ENCODE results near the gene USP36. TPM values are rescaled to one million over a fixed set of nuclear protein-coding genes. Genes with fewer than 3 reads are reported as not detected.

USP36 gene
- total RNA-seq, 4 donors from 2014 or later: 28.5 to 96.5 (median 63.5) TPM

- intact Hi-C loops (cut with DNase I; ENCODE audit: low total_unique reads): loop anchor here (5.0 kb wide), 1 partner anchor 299 kb away; no protein-coding TSS in a partner anchor
Measured at GRCh38 chr17:78795861-78796516, 44.6 kb downstream of the USP36 start.

GRCh38 chr17:78794864-78795640 is 45.6 kb downstream of the USP36 start:
- H3K4me3 ChIP-seq: no peak overlapping the region
- TF ChIP-seq, protein P1, sequence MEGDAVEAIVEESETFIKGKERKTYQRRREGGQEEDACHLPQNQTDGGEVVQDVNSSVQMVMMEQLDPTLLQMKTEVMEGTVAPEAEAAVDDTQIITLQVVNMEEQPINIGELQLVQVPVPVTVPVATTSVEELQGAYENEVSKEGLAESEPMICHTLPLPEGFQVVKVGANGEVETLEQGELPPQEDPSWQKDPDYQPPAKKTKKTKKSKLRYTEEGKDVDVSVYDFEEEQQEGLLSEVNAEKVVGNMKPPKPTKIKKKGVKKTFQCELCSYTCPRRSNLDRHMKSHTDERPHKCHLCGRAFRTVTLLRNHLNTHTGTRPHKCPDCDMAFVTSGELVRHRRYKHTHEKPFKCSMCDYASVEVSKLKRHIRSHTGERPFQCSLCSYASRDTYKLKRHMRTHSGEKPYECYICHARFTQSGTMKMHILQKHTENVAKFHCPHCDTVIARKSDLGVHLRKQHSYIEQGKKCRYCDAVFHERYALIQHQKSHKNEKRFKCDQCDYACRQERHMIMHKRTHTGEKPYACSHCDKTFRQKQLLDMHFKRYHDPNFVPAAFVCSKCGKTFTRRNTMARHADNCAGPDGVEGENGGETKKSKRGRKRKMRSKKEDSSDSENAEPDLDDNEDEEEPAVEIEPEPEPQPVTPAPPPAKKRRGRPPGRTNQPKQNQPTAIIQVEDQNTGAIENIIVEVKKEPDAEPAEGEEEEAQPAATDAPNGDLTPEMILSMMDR (IDR thresholded peaks at IDR 0.05): no peak
- TF ChIP-seq POLR2AphosphoS5 (IDR thresholded peaks at IDR 0.05) (no peak), EP300 (IDR thresholded peaks at IDR 0.05; ENCODE audit: low read depth) (no peak), POLR2A (IDR thresholded peaks at IDR 0.05) (no peak)
- peaks cover 0 to 16% (median 5%) of the 10 kb centered on the region in 4 donors for H3K4me1 ChIP-seq

More at GRCh38 chr17:78795861-78796516, 44.6 kb downstream of the USP36 start:
- 85 to 87% methylated on average over 7 to 14 of the region's 14 CpGs for WGBS, 2 donors (ENCODE audit: low coverage in 1 of 2)
- Histone ChIP-seq H3K4me3 (no peak overlapping the region), H3K36me3 (peaks cover 0 to 32% (median 8%) of the 10 kb centered on the region in 4 donors), H3K27me3 (no peaks in the 10 kb centered on the region), H3K4me1 (peaks cover 0 to 8% (median 0%) of the 10 kb centered on the region in 4 donors), H3K9me3 (no peaks in the 10 kb centered on the region), H3K27ac (no peak overlapping the region)
- TF ChIP-seq POLR2AphosphoS5 (IDR thresholded peaks at IDR 0.05) (no peak), EP300 (IDR thresholded peaks at IDR 0.05; ENCODE audit: low read depth) (no peak)
- TF ChIP-seq, protein P1 (IDR thresholded peaks at IDR 0.05): no peak
- in situ Hi-C loops (cut with MboI; ENCODE audit: low pct_ligation_motif_present in 1 of 4, low pct_unique_long_range_greater_than_20kb in 1 of 4, low sequenced_read_pairs in 3 of 4): no loop called here
- no peak for DNase-seq

GRCh38 chr17:78794399-78794798 is 46.2 kb downstream of the USP36 start:
- 91% methylated on average over 16 of the region's 16 CpGs; no CpG with 5 or more reads in 1 of the 2 donors for WGBS, 2 donors (ENCODE audit: low coverage in 1 of 2)
- Histone ChIP-seq H3K4me3 (no peak overlapping the region), H3K4me1 (peaks cover 5 to 22% (median 12%) of the 10 kb centered on the region in 4 donors), H3K36me3 (peaks cover 0 to 32% (median 8%) of the 10 kb centered on the region in 4 donors), H3K27ac (no peak overlapping the region), H3K27me3 (no peaks in the 10 kb centered on the region), H3K9me3 (no peaks in the 10 kb centered on the region)
- intact Hi-C loops (cut with DNase I; ENCODE audit: low total_unique reads) (no loop called here), in situ Hi-C loops (cut with MboI; ENCODE audit: low pct_ligation_motif_present in 1 of 4, low pct_unique_long_range_greater_than_20kb in 1 of 4, low sequenced_read_pairs in 3 of 4) (no loop called here)
- TF ChIP-seq EP300 (IDR thresholded peaks at IDR 0.05; ENCODE audit: low read depth): no peak
- TF ChIP-seq POLR2AphosphoS5 (IDR thresholded peaks at IDR 0.05): no peak
- TF ChIP-seq, protein P1 (IDR thresholded peaks at IDR 0.05): no peak
- no peak for TF ChIP-seq POLR2A (IDR thresholded peaks at IDR 0.05)
- DNase-seq: no peak

More at GRCh38 chr17:78794864-78795640, 45.6 kb downstream of the USP36 start:
- H3K27me3 ChIP-seq: no peaks in the 10 kb centered on the region
- H3K27ac ChIP-seq: no peak overlapping the region
- WGBS, 2 donors (ENCODE audit: low coverage in 1 of 2): 94 to 95% methylated on average over 10 to 22 of the region's 22 CpGs
- peaks cover 0 to 32% (median 8%) of the 10 kb centered on the region in 4 donors for H3K36me3 ChIP-seq
- in situ Hi-C loops (cut with MboI; ENCODE audit: low pct_ligation_motif_present in 1 of 4, low pct_unique_long_range_greater_than_20kb in 1 of 4, low sequenced_read_pairs in 3 of 4) (no loop called here), intact Hi-C loops (cut with DNase I; ENCODE audit: low total_unique reads) (loop anchor here (5.0 kb wide), 1 partner anchor 298 kb away; no protein-coding TSS in a partner anchor)
- H3K9me3 ChIP-seq: no peaks in the 10 kb centered on the region
- no peak for DNase-seq

DNA sequence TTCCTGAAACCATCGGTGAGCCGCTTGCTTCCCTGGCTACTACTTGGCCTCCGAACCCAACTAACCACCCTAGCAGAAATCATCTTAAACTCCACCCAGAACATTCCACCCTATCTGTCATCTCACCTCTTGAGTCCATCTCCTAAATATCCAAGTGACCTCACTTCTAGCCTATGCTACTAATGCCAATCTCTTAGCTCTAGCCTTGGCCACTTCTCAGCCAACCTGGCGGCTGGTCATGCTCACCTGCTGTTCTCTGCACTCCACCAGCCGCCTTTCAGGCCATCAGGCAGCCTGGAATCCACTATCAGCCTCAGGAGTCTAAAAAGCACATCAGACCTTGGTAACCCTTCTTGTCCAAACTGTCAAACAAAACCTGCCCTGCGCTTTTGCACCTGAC is 46.6 kb downstream of the USP36 start:
- Histone ChIP-seq H3K36me3 (peaks cover 0 to 32% (median 8%) of the 10 kb centered on the region in 4 donors), H3K9me3 (no peaks in the 10 kb centered on the region), H3K4me1 (peaks cover 8 to 27% (median 16%) of the 10 kb centered on the region in 4 donors), H3K4me3 (no peak overlapping the region), H3K27me3 (no peaks in the 10 kb centered on the region), H3K27ac (no peak overlapping the region)
- 72 to 90% methylated on average over 2 to 6 of the region's 6 CpGs for WGBS, 2 donors (ENCODE audit: low coverage in 1 of 2)
- TF ChIP-seq, protein P1 (IDR thresholded peaks at IDR 0.05): no peak
- TF ChIP-seq EP300 (IDR thresholded peaks at IDR 0.05; ENCODE audit: low read depth) (no peak), POLR2AphosphoS5 (IDR thresholded peaks at IDR 0.05) (no peak), POLR2A (IDR thresholded peaks at IDR 0.05) (no peak)
- intact Hi-C loops (cut with DNase I; ENCODE audit: low total_unique reads): no loop called here
- in situ Hi-C loops (cut with MboI; ENCODE audit: low pct_ligation_motif_present in 1 of 4, low pct_unique_long_range_greater_than_20kb in 1 of 4, low sequenced_read_pairs in 3 of 4): no loop called here
- DNase-seq: no peak
